ENCODE measurements around the gene ABCB9.

ABCB9 gene

DNA sequence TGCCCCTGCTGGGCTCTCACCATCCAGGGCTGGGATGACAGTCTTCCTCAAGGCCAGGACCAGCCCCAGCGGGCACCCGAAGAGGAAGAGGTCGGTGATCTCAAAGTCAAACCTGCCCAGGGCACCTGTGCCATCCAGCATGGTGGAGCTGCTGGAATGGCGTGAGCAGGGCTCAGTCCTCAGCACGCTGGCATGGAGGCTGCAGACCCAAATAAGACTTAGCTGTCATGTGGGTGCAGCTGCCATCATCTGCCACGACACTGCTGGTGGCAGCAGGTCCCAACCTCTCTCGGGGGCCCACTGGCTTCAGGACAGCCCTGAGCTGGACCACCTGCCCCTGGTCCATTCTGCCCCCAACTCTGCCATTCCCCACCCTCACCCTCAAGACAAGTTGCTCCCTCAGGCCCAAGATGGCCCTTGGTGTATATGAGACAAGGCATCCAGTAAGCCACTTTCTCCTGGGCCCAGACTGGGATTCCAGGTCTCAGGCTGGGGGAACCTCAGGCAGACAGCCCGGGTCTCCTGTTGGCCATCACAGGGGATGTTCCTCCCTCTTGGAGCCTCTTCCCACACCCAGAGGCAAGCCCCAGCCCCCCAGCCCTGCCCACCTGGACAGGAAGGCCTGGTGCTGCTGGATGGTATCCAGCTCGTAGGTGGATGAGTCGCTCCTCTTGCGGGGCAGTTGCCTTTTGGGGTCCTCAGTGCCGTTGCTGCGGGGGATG is 28.7 kb upstream of the ABCB9 start:
- DNase-seq (ENCODE audit: low spot score): no peak

DNA sequence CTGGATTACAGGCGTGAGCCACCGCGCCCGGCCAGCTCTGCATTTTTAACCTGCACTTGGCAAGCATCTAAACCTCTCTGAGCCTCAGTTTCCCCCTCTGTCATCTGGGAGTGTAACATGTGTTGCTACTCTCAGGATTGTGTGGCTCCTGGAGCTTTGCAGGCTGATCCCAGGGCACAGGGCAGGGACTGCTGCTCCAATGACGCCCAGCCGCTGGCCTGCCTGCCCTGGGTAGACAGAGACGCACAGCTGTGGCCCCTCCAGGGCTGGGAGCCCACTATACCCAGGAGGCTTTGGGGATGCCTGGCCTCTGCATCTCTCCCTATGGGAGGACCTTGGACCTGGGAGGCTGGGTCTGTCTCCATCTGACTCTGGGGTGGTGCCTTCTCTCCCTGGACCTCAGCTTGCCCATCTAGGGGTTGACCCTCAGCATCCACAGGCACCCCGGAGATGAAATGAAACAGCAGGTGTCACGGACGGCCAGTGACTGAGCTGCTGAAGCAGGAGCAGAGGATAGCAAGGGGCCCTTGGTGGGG is 27.9 kb upstream of the ABCB9 start:
- DNase-seq (ENCODE audit: low spot score): no peak

DNA sequence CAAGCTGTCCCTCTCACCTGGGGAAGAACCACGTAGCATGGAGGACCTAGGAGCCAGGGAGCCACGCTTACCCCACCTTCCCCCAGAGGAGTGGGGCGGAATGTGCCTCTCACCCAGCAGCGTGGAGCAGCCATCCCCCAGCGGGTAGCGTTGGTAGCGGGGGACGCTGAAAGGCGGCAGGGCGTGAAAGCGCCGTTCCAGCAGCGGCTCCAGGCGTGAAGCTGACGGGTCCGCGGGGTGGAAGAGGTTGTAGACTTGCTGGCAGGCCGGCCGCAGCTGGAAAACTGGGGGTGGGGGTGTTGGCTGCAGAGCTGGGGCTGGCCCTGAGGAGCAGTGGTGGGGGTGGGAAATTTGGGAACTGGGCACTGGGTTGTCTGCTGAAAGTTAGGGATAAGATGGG is 26.1 kb upstream of the ABCB9 start:
- DNase-seq (ENCODE audit: low spot score): no peak

DNA sequence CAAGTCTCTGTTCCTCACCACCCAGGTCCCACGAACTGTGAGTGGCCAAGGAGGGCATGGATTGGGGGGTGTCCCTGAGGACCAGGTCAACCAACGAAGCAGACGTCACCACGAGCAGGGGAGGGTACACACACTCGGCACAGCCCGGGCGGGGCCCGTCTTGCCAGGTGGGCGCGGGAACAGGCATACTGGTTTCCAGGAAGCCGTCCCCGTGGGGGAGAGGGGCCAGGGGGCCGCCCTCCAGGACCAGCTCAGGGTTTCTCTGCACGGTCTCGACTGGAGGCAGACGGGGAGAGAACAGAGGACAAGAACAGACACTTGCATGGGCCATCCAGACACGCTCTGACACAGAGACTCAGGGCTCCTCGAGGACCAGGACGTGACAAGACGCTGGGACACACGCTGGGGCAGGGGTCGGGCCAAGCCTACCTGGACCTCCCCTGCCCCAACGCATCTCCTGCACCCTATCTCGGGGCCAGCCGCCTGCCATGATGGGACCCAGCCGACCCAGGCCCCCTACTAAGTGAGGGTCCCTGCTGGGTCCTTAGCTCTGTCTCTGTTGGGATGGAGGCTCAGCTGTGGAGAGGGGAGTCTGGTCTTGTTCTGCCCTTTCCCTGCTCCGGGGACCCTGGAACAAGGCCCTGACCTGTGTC is 25.5 kb upstream of the ABCB9 start:
- DNase-seq (ENCODE audit: low spot score): no peak

DNA sequence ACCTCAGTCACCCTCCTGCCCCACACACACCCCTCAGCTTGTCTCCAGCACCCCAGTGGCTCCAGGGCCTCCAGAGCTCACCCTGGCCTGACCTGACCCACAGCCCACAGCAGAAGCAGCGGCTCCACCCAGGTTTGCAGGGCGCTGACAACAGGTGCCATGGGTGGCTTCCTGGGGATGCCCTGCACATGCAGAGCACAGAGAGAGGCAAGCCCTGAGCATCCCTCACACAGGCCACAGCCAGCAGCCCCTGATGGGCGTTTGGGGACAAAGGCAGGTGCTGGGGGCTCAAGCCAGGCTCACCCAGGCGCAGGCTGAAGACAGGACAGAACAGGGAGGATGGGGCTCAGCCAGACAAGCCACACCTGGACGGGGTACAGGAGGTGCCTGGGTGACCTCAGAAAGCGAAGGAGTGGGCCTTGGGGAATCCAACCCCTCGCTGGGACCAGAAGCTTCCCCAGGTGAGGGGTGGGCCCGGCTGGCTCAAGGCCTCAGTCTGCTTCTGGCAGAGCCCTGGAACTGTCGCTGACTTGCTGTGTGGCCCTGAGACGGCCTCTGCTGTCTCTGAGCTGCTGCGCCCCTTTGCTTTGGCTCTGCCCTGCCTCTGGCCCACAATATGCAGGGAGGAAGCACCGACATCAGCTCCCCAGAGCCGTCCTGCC is 24.8 kb upstream of the ABCB9 start:
- DNase-seq (ENCODE audit: low spot score): no peak

DNA sequence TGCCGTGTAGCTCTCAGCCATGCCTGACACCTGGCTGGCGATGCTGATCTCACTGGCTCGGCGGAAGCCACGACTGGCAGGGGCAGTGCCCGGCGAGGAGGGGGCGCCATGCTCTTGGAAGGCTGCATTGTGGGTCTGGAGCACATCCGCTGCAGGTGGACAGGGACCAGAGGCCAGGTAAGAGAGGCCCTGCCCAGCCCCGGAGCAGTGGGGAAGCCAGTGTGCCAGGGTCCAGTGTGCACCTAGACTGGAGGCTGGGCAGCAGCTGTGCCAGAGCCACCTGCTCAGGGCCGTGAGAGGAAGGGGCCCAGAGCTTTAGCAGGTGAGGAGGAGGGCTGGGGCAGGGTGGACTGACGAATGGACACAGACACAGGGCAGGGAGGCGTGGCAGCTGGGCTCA is 24.3 kb upstream of the ABCB9 start:
- DNase-seq (ENCODE audit: low spot score): no peak

DNA sequence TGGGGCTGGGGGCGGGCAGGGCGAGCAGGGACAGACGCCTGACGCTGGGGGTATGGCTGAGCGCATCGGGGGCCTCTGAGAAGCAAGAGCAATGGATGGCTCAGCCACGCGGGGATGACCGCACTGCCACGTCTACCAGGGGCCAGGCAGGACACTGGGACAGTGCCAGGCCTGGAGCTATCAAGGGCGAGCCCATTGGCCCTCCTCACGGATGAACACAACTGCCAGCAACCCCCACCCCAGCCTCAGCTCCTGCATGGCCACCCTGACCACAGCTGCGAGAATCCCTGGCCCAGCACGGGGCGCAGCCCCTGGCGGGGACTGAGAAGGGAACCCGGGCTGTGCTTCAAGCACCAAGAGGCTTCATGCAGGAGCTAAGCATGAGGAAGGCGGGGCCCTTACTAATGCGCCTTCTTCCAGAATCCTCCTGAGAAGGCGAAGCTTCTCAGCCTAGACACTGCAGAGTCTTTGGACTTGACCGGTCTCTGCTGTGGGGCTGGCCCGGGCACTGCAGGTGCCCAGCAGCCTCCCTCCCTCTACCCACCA is 23.7 kb upstream of the ABCB9 start:
- DNase-seq (ENCODE audit: low spot score): no peak

DNA sequence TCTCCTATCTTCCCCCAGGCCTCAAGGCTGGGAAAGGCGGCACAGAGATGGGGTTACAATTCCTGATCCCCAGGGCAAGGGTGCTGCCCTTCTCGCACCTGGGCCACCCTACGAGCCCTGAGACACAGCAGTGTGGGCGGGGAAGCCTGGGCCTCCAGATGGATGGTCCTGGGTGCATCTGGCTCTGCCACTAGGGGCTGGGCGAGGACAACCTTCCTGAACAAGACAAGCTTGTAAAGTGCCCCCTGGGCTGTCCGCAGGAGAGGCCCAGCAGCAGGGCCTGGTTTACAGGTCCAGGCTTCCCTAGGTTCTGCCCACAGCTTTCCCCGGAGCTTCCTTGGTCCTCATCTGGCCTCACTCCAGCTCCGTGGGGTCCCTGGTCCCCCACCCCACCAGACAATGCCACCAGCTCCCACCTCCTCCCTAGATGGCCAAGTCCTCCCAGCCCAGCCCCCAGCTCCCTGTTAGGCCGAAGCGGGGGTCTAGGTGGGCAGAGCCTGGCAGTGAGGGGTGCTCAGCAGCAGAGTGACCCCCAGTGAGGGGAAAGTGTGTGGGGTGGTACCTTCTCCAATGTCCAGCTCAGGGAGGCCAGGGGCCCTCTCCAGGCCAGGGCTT is 23.1 kb upstream of the ABCB9 start:
- no peak for DNase-seq (ENCODE audit: low spot score)

DNA sequence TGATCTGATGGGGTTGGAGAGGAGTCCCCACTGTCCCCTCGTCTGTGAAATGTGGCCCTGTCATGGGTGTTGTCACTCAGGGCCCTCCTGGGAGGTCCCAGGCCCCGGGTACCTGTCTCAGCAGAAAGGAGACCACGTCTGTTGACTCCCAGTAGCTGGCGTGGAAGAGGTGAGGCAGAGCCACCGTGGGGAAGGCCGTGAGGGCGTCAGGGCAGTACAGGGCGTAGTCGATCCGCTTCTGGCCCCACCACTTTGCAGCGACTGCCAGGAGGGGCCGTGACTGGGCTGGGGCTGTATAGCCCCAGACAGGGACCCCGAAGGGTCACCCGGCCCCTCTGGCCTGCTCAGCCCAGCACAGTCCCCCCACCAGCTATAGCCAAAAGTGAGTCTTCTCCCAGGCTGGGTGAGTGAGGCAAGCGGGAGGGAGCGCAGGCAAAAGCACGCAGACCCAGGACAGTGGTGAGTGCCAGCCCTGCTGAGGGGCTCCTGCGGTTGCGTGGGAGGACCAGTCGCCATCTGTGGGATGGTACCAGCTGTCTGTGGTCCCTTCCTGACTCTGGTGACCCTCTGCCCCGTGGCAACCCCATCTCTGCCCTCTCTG is 22.4 kb upstream of the ABCB9 start:
- no peak for DNase-seq (ENCODE audit: low spot score)

DNA sequence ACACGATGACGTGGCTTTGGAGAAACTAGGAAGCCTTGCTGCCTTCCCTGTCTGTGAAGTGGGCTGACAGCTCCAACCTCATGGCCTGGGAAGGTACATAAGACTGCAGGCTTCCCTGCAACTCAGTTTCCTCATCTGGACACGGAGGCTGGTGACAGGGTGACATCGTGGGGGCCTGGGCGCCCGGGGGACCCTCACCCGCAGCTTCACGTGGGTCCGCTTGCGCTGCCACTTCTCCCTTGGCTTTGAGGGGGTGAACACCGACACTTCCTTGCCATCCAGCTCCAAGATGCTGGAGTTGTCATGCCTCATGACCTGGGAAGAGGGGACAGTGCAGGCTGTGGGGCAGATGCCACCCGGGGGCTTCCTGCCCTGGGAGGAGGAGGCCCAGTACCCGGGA is 21.8 kb upstream of the ABCB9 start:
- no peak for DNase-seq (ENCODE audit: low spot score)

DNA sequence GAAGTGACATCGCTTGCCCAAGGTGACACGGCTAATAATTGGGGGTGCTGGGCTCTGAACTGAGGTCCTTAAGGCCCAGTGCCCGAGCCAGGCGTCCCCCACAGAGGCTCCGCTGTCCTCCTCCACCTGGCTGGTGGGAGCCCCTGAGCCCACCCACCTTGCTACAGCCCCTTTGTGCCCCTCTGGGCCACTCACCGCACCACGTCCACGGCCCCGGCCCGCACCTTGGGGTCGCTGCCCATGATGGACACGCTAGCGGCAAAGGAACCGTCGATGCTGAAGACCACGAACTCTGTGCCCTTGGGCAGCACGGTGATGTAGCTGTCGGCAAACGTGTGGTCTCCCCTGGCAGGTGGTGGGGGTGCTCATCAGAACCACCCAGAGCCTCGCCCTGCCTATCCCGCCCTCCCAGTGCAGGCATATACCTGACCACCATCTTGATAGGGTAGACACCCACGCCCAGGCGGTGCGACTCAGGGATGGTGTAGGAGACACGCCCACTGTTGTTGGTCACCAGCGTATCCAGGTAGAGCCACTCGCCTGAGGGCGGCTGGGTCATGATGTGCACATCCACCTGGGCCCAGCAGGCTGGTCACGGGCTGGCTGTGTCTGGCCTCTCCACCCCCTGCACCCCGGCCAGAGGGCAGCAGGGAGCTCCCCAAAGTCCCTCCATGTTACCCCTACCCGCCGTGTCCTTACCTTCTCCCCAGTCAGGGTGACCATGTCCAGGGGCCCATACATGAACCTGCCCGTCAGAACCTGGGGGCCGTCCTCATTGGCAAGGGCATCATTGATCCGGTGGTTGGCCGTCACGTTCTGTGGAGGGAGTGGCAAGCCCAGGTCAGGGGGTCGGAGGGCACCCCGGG is 21.1 kb upstream of the ABCB9 start:
- DNase-seq (ENCODE audit: low spot score): no peak

DNA sequence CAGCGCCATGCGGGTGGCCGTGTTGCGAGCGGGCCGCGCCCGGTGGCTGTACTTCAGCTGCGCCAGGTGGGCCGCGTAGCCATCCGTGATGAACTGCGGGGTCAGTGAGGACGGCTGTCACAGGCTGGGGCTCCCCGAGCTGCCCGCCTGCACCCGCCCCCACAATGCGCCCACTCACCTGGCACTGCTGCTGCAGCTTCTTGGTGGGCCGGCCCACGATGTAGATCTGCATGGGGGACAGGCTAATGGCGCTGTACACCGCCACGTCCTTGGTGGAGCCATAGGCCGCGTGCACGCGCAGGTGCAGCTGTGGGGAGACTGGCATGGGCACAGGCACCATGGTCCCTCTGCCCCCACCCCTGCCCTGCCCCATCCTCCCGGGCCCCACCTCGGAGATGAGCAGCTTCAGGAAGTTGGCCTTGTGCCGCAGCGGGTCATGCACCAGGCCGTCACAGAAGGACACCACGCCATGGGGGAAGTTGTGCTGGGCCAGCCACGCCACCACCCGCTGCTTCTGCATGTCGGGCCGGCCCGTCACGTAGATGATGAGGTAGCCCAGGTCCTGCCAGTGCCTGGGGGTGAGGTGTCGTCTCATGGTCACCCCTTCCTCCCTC is 20.1 kb upstream of the ABCB9 start:
- no peak for DNase-seq (ENCODE audit: low spot score)

DNA sequence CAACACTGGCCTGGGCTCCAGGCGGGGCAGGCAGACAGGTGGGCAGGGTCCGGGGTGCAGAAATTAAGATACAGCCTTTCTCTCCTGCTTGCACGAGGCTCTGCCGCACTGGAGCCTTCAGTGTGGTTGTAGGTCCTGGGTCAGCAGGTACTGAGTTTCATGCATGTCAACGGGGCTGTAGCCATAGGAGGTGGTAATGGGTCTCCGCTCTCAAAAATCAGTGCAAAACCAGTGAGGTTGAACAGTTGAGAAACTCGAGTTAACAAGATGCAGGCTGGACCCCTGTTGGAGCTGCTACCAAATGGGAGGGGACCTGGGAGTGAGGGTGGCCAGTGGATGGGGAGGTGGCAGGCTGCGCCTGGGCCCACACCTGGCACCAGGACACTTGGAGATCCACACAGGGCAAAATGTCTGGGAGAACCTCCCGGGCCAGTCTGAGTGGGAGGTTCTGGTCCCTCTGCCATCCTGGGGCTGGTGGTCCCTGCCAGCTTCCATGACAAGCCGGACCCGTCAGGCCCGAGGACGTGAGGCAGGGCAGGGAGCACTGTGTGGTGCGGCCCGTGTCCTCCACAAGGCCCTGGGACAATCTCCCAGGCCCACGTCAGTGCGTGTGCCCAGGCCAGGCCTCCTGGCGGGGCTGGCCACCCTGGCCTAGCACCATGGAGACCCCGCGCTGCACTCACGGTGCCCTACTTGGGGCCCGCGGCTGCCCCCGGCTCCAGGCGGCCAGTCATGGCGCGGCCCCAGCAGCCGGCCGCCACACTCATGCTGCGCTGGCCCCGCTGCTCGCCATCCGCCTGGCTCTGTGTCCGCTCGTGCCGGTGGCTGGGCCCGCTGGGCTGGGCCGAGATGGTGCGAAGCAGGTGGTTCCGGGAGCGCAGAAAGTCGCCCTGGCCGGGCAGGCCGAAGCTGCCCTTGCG is 19.3 kb upstream of the ABCB9 start:
- no peak for DNase-seq (ENCODE audit: low spot score)

DNA sequence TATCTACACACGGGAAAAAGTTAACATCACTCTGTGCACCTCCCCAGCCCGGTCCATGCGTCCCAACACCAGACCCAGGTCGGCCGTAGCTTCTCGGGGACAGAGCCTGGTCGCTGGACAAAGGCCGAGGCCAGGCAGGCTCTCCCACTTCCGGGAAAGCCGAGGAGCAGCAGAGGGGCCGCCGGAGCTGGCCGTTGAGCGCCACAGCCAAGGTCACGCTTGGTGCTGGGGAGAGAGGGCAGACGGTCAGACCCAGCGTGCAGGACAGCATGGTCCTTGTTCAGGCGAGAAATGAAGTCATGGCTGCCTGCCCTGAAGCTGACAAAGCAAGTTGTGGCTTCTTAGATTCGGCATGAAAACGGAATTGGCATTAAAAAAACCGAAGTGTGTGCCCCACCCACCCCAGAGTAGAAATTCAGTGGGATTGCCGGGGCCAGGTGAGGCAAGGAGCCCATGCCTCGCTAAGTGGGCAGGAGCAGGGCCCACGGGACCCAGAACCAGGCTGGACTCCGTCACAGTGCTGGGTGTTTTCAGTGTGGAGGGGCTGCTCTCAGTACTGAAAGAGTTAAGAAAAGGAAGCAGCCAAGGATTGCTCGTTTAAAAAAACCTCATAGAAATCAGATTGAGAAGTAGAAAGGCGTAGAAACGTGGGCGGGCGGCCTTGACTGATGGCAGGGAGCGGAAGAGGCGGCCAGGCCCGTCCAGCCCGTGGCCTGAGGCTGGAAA is 18.5 kb upstream of the ABCB9 start:
- no peak for DNase-seq (ENCODE audit: low spot score)

DNA sequence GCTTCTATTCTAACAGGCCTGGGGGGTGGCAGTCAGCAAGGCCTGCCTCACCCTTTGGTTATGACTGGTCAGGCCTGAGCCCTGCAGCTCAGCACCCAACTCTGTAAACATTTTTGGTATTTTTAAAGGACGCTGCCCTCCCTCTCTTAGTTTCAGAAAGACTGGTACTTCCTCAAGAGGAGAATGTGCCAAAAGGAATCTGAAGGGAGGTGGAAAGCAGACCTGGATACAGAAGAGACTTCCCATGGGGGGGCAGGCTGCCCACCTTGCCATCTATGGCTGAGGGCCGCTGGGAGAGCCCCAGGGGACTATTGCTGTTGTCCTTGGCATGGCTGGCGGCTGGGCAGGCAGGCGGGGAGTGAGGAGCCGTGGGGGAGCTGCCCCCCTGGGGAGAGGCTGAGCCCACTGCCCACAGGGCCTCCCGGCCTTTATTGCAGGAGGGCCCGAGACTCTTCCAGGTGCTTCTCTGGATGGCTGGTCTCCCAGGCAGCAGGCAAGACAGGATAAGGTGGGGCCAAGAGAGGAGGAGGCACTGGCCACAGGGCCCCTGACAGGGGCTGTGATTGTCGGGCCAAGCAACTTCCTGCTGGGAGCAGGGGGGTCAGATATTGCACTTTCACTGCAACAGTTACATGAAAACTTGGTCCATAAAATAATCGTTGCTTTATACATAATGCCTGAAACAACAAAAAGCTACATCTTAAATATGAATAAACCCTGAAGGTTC is 17.7 kb upstream of the ABCB9 start:
- no peak for DNase-seq (ENCODE audit: low spot score)

DNA sequence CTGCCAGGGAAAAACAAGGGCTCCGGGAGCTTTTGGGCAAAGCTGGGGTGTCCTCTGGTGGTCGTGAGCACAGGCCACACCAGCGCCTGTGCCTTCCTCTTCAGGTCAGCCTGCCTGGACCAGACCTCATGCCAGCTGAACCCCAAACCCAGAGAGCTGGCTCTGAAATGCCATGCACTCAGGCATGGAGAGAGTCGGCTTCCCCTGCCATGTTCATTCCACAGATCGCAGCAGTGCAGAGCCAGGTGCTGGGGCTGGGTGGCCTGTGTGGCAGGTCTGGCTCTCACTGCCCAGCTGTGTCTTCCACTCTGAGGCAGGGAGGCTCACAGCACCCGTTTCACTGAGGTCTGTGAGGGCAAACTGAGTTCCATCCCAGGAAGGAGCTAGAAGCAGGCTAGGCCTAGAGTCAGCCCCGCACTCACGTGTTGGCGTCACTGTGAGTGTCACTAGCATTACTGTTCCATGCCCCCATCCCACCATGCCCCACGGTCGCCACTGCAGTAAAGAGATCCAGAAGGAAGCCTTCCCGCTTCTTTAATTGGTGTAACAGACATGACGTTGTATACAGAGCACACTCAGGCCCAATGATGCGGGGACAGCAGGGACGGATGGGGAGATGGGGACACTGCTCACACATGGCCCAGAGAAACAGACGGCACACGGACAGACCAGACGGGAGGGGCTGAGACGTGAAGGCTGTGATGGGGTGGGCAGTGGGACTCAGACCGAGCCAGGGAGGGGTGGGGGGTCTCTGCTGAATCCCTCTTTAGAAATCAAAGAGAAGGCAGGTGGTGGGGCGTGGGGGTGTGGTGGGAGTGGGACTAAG is 16.9 kb upstream of the ABCB9 start:
- DNase-seq (ENCODE audit: low spot score): no peak

DNA sequence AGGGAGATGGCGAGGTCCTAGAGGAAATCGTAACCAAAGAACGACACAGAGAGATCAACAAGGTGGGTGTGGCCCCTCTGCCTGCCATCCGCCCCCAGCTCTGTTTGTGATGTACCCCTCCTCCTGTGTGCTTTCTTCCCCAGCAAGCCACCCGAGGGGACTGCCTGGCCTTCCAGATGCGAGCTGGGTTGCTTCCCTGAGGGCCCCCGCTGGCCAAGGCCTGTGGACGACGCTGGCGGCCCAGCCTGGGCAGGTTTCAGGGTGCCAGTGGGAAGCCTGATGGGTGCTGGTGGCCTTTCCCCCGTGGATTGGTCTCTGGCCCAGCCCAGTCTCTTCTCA is 16.2 kb upstream of the ABCB9 start:
- DNase-seq (ENCODE audit: low spot score): no peak

Data from activated CD4-positive, alpha-beta T cell treated with anti-CD3 and anti-CD28 coated beads, Interleukin-2, Interleukin-4, amounts not matched to agents 100 ng/mL and 50 ng/mL, durations not matched to agents 16 hours and 8 hours (primary cell).